WTC11 (cell line): ENCODE results near the gene SMC1B. TPM values are rescaled to one million over a fixed set of nuclear protein-coding genes. Genes with fewer than 3 reads are reported as not detected.

Experiments used
- ATAC-seq: fragments of 200-7000 bp; cut with Tn5 transposase; 2 replicates; pipeline ENCODE4 v1.10.0; 2021; ENCODE audit warnings: mild to moderate bottlenecking, moderate library complexity
- CTCF ChIA-PET: fragments of 300-600 bp; sonication (Branson Sonifier 250); formaldehyde crosslinking; loops from one replicate; lab custom pipeline; 2021; ENCODE audit warnings: antibody characterized with exemption; lab: Charles Lee
- POLR2A ChIA-PET: fragments of 350-600 bp; sonication (Branson Sonifier 250); formaldehyde crosslinking; loops from one replicate; lab custom pipeline; 2021; ENCODE audit warnings: antibody characterized with exemption; lab: Charles Lee
- DNase-seq: peaks from one replicate; pipeline ENCODE4 v3.0.0; 2021; ENCODE audit warnings: low spot score
- H3K27ac Mint-ChIP-seq: 2 replicates; pipeline ENCODE4 v1.8.0; 2021; ENCODE audit warnings: mixed read lengths
- H3K27me3 Mint-ChIP-seq: 2 replicates; pipeline ENCODE4 v1.8.0; 2021; ENCODE audit warnings: low read depth, mild to moderate bottlenecking, moderate library complexity, mixed read lengths
- H3K36me3 Mint-ChIP-seq: 2 replicates; pipeline ENCODE4 v1.8.0; 2021; ENCODE audit warnings: mixed read lengths
- H3K4me1 Mint-ChIP-seq: 2 replicates; pipeline ENCODE4 v1.8.0; 2022; ENCODE audit warnings: mixed read lengths
- H3K4me3 Mint-ChIP-seq: 2 replicates; pipeline ENCODE4 v1.8.0; 2021; ENCODE audit warnings: mild to moderate bottlenecking, moderate library complexity, mixed read lengths
- H3K9me3 Mint-ChIP-seq: 2 replicates; pipeline ENCODE4 v1.8.0; 2021; ENCODE audit warnings: mixed read lengths
- ATF3 ChIP-seq: sonication (generic); formaldehyde crosslinking; conservative IDR thresholded peaks from 2 replicates; pipeline ENCODE4 v1.8.1; 2022; ENCODE audit warnings: mild to moderate bottlenecking, missing genetic modification reagents
- CREB1 ChIP-seq: sonication (generic); formaldehyde crosslinking; IDR thresholded peaks from 2 replicates; pipeline ENCODE4 v1.8.0; 2023; ENCODE audit warnings: mild to moderate bottlenecking, missing genetic modification reagents
- E2F1 ChIP-seq: sonication (generic); formaldehyde crosslinking; IDR thresholded peaks from 2 replicates; pipeline ENCODE4 v1.8.0; 2022; ENCODE audit warnings: mild to moderate bottlenecking, missing genetic modification reagents
- FOXK1 ChIP-seq: sonication (generic); formaldehyde crosslinking; IDR thresholded peaks from 2 replicates; pipeline ENCODE4 v1.8.0; 2022; ENCODE audit warnings: mild to moderate bottlenecking, moderate library complexity, missing genetic modification reagents
- GABPB1 ChIP-seq: sonication (generic); formaldehyde crosslinking; IDR thresholded peaks from 2 replicates; pipeline ENCODE4 v1.8.1; 2023; ENCODE audit warnings: mild to moderate bottlenecking, missing genetic modification reagents
- HMGXB4 ChIP-seq: sonication (generic); formaldehyde crosslinking; IDR thresholded peaks from 2 replicates; pipeline ENCODE4 v1.8.1; 2023; ENCODE audit warnings: mild to moderate bottlenecking, moderate library complexity, missing genetic modification reagents
- JUN ChIP-seq: sonication (generic); formaldehyde crosslinking; IDR thresholded peaks from 2 replicates; pipeline ENCODE4 v1.8.0; 2023; ENCODE audit warnings: mild to moderate bottlenecking, missing genetic modification reagents
- KAT7 ChIP-seq: sonication (generic); formaldehyde crosslinking; IDR thresholded peaks from 2 replicates; pipeline ENCODE4 v1.8.1; 2023; ENCODE audit warnings: missing genetic modification reagents, mild to moderate bottlenecking, borderline replicate concordance
- MLX ChIP-seq: sonication (generic); formaldehyde crosslinking; IDR thresholded peaks from 2 replicates; pipeline ENCODE4 v1.8.1; 2023; ENCODE audit warnings: mild to moderate bottlenecking, missing genetic modification reagents, moderate library complexity
- RORB ChIP-seq: fragments of 250-450 bp; sonication (Bioruptor Pico); IDR thresholded peaks from 2 replicates; pipeline ENCODE4 v1.9.0; 2021; ENCODE audit warnings: mild to moderate bottlenecking
- ZBTB21 ChIP-seq: sonication (generic); formaldehyde crosslinking; IDR thresholded peaks from 2 replicates; pipeline ENCODE4 v1.8.1; 2023; ENCODE audit warnings: mild to moderate bottlenecking, missing genetic modification reagents, borderline replicate concordance
- ZNF138 ChIP-seq: sonication (generic); formaldehyde crosslinking; conservative IDR thresholded peaks from 2 replicates; pipeline ENCODE4 v1.8.1; 2022; ENCODE audit warnings: mild to moderate bottlenecking, moderate library complexity, missing genetic modification reagents
- ZNF423 ChIP-seq: fragments of 250-450 bp; sonication (Bioruptor Pico); IDR thresholded peaks from 2 replicates; pipeline ENCODE4 v2.1.2; 2022; ENCODE audit warnings: mild to moderate bottlenecking, moderate library complexity
- ZNF425 ChIP-seq: fragments of 250-450 bp; sonication (Bioruptor Pico); conservative IDR thresholded peaks from 2 replicates; pipeline ENCODE4 v1.9.0; 2021; ENCODE audit warnings: mild to moderate bottlenecking
- ZNF671 ChIP-seq: fragments of 250-450 bp; sonication (Bioruptor Pico); IDR thresholded peaks from 2 replicates; pipeline ENCODE4 v1.8.0; 2021; ENCODE audit warnings: mild to moderate bottlenecking
- total RNA-seq: library from RNA; stranded (reverse); gene quantifications from 3 replicates; pipeline ENCODE4 v1.2.3, GENCODE V29; 2021
- TF ChIP-seq, protein P1 (sequence below): fragments of 200-600 bp; IDR thresholded peaks from 2 replicates; pipeline ENCODE4 v1.8.0; 2022; ENCODE audit warnings: antibody characterized with exemption
- TF ChIP-seq, protein P2 (sequence below): fragments of 250-450 bp; sonication (Bioruptor Pico); IDR thresholded peaks from 2 replicates; pipeline ENCODE4 v2.1.2; 2022; ENCODE audit warnings: mild to moderate bottlenecking, moderate library complexity
- TF ChIP-seq, protein P3 (sequence below): fragments of 250-450 bp; sonication (Bioruptor Pico); IDR thresholded peaks from 2 replicates; pipeline ENCODE4 v1.9.0; 2021; ENCODE audit warnings: mild to moderate bottlenecking, borderline replicate concordance
- TF ChIP-seq, protein P4 (sequence below): sonication (generic); formaldehyde crosslinking; IDR thresholded peaks from 2 replicates; pipeline ENCODE4 v1.8.1; 2022; ENCODE audit warnings: mild to moderate bottlenecking, moderate library complexity, missing genetic modification reagents

Gene SMC1B
- total RNA-seq, 1 experiment from 2014 or later, result 0.07 TPM

GRCh38 chr22:45322873-45323525 lies 90.4 kb downstream of the SMC1B start (continued):
- TF ChIP-seq, protein P1, sequence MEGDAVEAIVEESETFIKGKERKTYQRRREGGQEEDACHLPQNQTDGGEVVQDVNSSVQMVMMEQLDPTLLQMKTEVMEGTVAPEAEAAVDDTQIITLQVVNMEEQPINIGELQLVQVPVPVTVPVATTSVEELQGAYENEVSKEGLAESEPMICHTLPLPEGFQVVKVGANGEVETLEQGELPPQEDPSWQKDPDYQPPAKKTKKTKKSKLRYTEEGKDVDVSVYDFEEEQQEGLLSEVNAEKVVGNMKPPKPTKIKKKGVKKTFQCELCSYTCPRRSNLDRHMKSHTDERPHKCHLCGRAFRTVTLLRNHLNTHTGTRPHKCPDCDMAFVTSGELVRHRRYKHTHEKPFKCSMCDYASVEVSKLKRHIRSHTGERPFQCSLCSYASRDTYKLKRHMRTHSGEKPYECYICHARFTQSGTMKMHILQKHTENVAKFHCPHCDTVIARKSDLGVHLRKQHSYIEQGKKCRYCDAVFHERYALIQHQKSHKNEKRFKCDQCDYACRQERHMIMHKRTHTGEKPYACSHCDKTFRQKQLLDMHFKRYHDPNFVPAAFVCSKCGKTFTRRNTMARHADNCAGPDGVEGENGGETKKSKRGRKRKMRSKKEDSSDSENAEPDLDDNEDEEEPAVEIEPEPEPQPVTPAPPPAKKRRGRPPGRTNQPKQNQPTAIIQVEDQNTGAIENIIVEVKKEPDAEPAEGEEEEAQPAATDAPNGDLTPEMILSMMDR, result no peak
- TF ChIP-seq HMGXB4 (CRISPR knock-in tag) (no peak), MLX (CRISPR knock-in tag) (no peak), ZNF671 (no peak), ZNF138 (CRISPR knock-in tag) (no peak), JUN (no peak), GABPB1 (CRISPR knock-in tag) (no peak), FOXK1 (CRISPR knock-in tag) (no peak), KAT7 (CRISPR knock-in tag) (no peak)
- TF ChIP-seq, protein P2, sequence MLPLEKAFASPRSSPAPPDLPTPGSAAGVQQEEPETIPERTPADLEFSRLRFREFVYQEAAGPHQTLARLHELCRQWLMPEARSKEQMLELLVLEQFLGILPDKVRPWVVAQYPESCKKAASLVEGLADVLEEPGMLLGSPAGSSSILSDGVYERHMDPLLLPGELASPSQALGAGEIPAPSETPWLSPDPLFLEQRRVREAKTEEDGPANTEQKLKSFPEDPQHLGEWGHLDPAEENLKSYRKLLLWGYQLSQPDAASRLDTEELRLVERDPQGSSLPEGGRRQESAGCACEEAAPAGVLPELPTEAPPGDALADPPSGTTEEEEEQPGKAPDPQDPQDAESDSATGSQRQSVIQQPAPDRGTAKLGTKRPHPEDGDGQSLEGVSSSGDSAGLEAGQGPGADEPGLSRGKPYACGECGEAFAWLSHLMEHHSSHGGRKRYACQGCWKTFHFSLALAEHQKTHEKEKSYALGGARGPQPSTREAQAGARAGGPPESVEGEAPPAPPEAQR, result no peak
- TF ChIP-seq, protein P3, sequence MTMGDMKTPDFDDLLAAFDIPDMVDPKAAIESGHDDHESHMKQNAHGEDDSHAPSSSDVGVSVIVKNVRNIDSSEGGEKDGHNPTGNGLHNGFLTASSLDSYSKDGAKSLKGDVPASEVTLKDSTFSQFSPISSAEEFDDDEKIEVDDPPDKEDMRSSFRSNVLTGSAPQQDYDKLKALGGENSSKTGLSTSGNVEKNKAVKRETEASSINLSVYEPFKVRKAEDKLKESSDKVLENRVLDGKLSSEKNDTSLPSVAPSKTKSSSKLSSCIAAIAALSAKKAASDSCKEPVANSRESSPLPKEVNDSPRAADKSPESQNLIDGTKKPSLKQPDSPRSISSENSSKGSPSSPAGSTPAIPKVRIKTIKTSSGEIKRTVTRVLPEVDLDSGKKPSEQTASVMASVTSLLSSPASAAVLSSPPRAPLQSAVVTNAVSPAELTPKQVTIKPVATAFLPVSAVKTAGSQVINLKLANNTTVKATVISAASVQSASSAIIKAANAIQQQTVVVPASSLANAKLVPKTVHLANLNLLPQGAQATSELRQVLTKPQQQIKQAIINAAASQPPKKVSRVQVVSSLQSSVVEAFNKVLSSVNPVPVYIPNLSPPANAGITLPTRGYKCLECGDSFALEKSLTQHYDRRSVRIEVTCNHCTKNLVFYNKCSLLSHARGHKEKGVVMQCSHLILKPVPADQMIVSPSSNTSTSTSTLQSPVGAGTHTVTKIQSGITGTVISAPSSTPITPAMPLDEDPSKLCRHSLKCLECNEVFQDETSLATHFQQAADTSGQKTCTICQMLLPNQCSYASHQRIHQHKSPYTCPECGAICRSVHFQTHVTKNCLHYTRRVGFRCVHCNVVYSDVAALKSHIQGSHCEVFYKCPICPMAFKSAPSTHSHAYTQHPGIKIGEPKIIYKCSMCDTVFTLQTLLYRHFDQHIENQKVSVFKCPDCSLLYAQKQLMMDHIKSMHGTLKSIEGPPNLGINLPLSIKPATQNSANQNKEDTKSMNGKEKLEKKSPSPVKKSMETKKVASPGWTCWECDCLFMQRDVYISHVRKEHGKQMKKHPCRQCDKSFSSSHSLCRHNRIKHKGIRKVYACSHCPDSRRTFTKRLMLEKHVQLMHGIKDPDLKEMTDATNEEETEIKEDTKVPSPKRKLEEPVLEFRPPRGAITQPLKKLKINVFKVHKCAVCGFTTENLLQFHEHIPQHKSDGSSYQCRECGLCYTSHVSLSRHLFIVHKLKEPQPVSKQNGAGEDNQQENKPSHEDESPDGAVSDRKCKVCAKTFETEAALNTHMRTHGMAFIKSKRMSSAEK (CRISPR knock-in tag), result no peak
- TF ChIP-seq, protein P4, sequence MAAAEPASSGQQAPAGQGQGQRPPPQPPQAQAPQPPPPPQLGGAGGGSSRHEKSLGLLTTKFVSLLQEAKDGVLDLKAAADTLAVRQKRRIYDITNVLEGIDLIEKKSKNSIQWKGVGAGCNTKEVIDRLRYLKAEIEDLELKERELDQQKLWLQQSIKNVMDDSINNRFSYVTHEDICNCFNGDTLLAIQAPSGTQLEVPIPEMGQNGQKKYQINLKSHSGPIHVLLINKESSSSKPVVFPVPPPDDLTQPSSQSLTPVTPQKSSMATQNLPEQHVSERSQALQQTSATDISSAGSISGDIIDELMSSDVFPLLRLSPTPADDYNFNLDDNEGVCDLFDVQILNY, result no peak

DNA sequence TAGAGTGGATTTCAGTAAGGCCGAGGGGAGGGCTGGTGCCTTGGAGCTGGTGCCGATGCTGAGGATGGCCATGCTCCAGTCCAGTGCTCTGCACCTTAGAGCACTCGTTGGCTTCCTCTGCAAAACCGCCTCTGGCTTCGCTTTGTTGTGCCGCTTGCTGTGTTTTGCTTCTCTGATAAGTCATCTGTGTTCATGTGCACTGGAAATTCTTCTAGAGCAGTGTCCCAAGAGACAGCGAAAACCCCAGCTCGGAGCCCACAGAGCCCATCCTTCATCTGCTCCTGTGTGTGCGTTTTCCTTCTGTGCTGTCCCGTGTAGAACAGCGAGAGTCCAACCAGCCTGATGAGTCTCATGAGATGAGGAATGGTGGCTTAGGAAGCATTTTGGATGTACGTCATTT lies 91.6 kb downstream of the SMC1B start:
- Mint-ChIP-seq H3K36me3 (peaks cover 29% of the 10 kb centered on the region), H3K9me3 (no peaks in the 10 kb centered on the region)
- CTCF ChIA-PET, result no interaction called here
- no peak for TF ChIP-seq ZBTB21
- TF ChIP-seq RORB, result no peak
- TF ChIP-seq CREB1 (CRISPR knock-in tag), result no peak
- TF ChIP-seq E2F1, result no peak
- no peak for TF ChIP-seq ATF3 (CRISPR knock-in tag)
- no peak for TF ChIP-seq ZNF425 (CRISPR knock-in tag)
- TF ChIP-seq, protein P4, result no peak
- TF ChIP-seq ZNF423 (CRISPR knock-in tag), result no peak

More for the DNA sequence above, 91.6 kb downstream of the SMC1B start:
- Mint-ChIP-seq H3K27me3 (no peaks in the 10 kb centered on the region), H3K27ac (no peak overlapping the region), H3K4me3 (no peak overlapping the region), H3K4me1 (peaks cover 23% of the 10 kb centered on the region)
- POLR2A ChIA-PET, result interaction anchor here (0.6 kb wide), 1 partner anchor 182 kb away, joined by 3 read pairs; no protein-coding TSS in a partner anchor
- DNase-seq, result no peak
- no peak for ATAC-seq
